ENCODE data around the gene C1orf74.

Gene C1orf74

DNA sequence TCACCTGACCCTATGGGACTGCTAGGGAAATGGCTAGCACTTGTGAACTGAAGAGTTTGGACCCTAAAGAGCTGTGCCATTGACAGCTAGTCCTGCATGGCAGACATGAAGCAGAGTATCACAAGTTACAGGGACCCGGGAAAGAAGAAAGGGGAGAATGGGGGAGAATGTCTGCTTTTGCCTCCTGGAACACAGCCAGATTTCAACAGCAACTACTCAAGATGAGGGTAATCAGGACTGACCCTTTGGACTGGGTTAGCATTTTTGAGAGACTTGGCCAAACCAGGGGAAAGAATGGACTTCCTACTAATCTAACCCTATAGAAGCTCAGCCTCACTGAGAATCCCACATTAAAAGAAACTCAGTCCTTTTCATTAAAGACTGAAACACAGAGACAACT, 34.7 kb upstream of the C1orf74 start:
- H3K27me3 ChIP-seq (ENCODE audit: insufficient read depth, poor library complexity, severe bottlenecking): no peaks in the 10 kb centered on the region
- DNase-seq (ENCODE audit: low read depth in 1 of 2, low spot score in 1 of 2): no peak
- TF ChIP-seq POLR2AphosphoS5 (IDR thresholded peaks at IDR 0.05; ENCODE audit: low read depth) (no peak), SPI1 (IDR thresholded peaks at IDR 0.05; ENCODE audit: borderline replicate concordance, low read depth) (no peak), GABPA (IDR thresholded peaks at IDR 0.05; ENCODE audit: low read depth) (no peak)
- TF ChIP-seq, protein P1, sequence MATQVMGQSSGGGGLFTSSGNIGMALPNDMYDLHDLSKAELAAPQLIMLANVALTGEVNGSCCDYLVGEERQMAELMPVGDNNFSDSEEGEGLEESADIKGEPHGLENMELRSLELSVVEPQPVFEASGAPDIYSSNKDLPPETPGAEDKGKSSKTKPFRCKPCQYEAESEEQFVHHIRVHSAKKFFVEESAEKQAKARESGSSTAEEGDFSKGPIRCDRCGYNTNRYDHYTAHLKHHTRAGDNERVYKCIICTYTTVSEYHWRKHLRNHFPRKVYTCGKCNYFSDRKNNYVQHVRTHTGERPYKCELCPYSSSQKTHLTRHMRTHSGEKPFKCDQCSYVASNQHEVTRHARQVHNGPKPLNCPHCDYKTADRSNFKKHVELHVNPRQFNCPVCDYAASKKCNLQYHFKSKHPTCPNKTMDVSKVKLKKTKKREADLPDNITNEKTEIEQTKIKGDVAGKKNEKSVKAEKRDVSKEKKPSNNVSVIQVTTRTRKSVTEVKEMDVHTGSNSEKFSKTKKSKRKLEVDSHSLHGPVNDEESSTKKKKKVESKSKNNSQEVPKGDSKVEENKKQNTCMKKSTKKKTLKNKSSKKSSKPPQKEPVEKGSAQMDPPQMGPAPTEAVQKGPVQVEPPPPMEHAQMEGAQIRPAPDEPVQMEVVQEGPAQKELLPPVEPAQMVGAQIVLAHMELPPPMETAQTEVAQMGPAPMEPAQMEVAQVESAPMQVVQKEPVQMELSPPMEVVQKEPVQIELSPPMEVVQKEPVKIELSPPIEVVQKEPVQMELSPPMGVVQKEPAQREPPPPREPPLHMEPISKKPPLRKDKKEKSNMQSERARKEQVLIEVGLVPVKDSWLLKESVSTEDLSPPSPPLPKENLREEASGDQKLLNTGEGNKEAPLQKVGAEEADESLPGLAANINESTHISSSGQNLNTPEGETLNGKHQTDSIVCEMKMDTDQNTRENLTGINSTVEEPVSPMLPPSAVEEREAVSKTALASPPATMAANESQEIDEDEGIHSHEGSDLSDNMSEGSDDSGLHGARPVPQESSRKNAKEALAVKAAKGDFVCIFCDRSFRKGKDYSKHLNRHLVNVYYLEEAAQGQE (IDR thresholded peaks at IDR 0.05; ENCODE audit: insufficient replicate concordance, low read depth): no peak
- TF ChIP-seq, protein P2, sequence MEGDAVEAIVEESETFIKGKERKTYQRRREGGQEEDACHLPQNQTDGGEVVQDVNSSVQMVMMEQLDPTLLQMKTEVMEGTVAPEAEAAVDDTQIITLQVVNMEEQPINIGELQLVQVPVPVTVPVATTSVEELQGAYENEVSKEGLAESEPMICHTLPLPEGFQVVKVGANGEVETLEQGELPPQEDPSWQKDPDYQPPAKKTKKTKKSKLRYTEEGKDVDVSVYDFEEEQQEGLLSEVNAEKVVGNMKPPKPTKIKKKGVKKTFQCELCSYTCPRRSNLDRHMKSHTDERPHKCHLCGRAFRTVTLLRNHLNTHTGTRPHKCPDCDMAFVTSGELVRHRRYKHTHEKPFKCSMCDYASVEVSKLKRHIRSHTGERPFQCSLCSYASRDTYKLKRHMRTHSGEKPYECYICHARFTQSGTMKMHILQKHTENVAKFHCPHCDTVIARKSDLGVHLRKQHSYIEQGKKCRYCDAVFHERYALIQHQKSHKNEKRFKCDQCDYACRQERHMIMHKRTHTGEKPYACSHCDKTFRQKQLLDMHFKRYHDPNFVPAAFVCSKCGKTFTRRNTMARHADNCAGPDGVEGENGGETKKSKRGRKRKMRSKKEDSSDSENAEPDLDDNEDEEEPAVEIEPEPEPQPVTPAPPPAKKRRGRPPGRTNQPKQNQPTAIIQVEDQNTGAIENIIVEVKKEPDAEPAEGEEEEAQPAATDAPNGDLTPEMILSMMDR (IDR thresholded peaks at IDR 0.05; ENCODE audit: insufficient read depth, low read length): no peak
- H3K27ac ChIP-seq (replicated peaks): no peak overlapping the region
- no peak overlapping the region for H3K4me3 ChIP-seq (replicated peaks; ENCODE audit: insufficient read depth, low read length)

GRCh38 chr1:209817691-209818090, 33.3 kb upstream of the C1orf74 start:
- Histone ChIP-seq H3K27me3 (ENCODE audit: insufficient read depth, poor library complexity, severe bottlenecking) (no peaks in the 10 kb centered on the region), H3K4me3 (replicated peaks; ENCODE audit: insufficient read depth, low read length) (no peak overlapping the region), H3K27ac (replicated peaks) (no peak overlapping the region)
- DNase-seq (ENCODE audit: low read depth in 1 of 2, low spot score in 1 of 2): no peak
- TF ChIP-seq SPI1 (IDR thresholded peaks at IDR 0.05; ENCODE audit: borderline replicate concordance, low read depth) (no peak), POLR2AphosphoS5 (IDR thresholded peaks at IDR 0.05; ENCODE audit: low read depth) (no peak), GABPA (IDR thresholded peaks at IDR 0.05; ENCODE audit: low read depth) (no peak)
- TF ChIP-seq, protein P1 (IDR thresholded peaks at IDR 0.05; ENCODE audit: insufficient replicate concordance, low read depth): no peak
- TF ChIP-seq, protein P2 (IDR thresholded peaks at IDR 0.05; ENCODE audit: insufficient read depth, low read length): no peak

- DNase-seq (ENCODE audit: low read depth in 1 of 2, low spot score in 1 of 2): no peak
- TF ChIP-seq, protein P2 (IDR thresholded peaks at IDR 0.05; ENCODE audit: insufficient read depth, low read length): no peak
- TF ChIP-seq POLR2AphosphoS5 (IDR thresholded peaks at IDR 0.05; ENCODE audit: low read depth): no peak
- TF ChIP-seq GABPA (IDR thresholded peaks at IDR 0.05; ENCODE audit: low read depth): no peak
- no peak for TF ChIP-seq SPI1 (IDR thresholded peaks at IDR 0.05; ENCODE audit: borderline replicate concordance, low read depth)
- TF ChIP-seq, protein P1 (IDR thresholded peaks at IDR 0.05; ENCODE audit: insufficient replicate concordance, low read depth): no peak
- Histone ChIP-seq H3K4me3 (replicated peaks; ENCODE audit: insufficient read depth, low read length) (no peak overlapping the region), H3K27ac (replicated peaks) (no peak overlapping the region), H3K27me3 (ENCODE audit: insufficient read depth, poor library complexity, severe bottlenecking) (no peaks in the 10 kb centered on the region)
Observed at GRCh38 chr1:209816923-209817322, 32.6 kb upstream of the C1orf74 start.

Data from HL-60 (cell line).